Lower leg skin (tissue), 3 donors: ENCODE measurements around the gene PHETA1.

Experiments
- POLR2A ChIP-seq, 2 donors: fragments of 450-650 bp; IDR thresholded peaks; one replicate each; pipeline ENCODE4 v1.6.1; 2016 to 2017; ENCODE audit warnings: antibody characterized with exemption in 2 of 2, mild to moderate bottlenecking in 1 of 2, moderate library complexity in 1 of 2
- TF ChIP-seq, protein P1 (sequence below), 3 donors: fragments of 450-650 bp; IDR thresholded peaks; one replicate each; pipeline ENCODE4 v1.5.1; 2016; ENCODE audit warnings: antibody characterized with exemption in 3 of 3, mild to moderate bottlenecking in 3 of 3, moderate library complexity in 2 of 3

- TF ChIP-seq, protein P1, sequence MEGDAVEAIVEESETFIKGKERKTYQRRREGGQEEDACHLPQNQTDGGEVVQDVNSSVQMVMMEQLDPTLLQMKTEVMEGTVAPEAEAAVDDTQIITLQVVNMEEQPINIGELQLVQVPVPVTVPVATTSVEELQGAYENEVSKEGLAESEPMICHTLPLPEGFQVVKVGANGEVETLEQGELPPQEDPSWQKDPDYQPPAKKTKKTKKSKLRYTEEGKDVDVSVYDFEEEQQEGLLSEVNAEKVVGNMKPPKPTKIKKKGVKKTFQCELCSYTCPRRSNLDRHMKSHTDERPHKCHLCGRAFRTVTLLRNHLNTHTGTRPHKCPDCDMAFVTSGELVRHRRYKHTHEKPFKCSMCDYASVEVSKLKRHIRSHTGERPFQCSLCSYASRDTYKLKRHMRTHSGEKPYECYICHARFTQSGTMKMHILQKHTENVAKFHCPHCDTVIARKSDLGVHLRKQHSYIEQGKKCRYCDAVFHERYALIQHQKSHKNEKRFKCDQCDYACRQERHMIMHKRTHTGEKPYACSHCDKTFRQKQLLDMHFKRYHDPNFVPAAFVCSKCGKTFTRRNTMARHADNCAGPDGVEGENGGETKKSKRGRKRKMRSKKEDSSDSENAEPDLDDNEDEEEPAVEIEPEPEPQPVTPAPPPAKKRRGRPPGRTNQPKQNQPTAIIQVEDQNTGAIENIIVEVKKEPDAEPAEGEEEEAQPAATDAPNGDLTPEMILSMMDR (IDR thresholded peaks at IDR 0.05): no peak
- TF ChIP-seq POLR2A (IDR thresholded peaks at IDR 0.05): no peak
Measured at GRCh38 chr12:111360325-111360930, 8.5 kb downstream of the PHETA1 start.
